HepG2 (cell line): Measurements from ENCODE around the gene IL1RAPL2. TPM values are rescaled to one million over a fixed set of nuclear protein-coding genes. Genes with fewer than 3 reads are reported as not detected.

ENCODE experiments used
- ATAC-seq: fragments of 200-7000 bp; cut with Tn5 transposase; 3 replicates; pipeline ENCODE4 v1.9.1; 2020; ENCODE audit warnings: mild to moderate bottlenecking, moderate library complexity
- BruUV-seq: library from RNA; stranded (reverse); fragments of 400-500 nt; replicated peaks from 2 replicates; lab custom pipeline; 2021; lab: Mats Ljungman, UMichigan
- CTCF ChIA-PET: fragments of 300-600 bp; formaldehyde crosslinking; extraction: SDS; loops from one replicate; lab custom pipeline; 2021; ENCODE audit warnings: low total read pairs, inconsistent platforms, low intra/inter-chr PET ratio; lab: Yijun Ruan, JAX
- POLR2A ChIA-PET: fragments of 350-600 bp; sonication (Branson Sonifier 250); formaldehyde crosslinking; loops from one replicate; lab custom pipeline; 2020; ENCODE audit warnings: antibody characterized with exemption, inconsistent platforms; lab: Yijun Ruan, JAX
- DNase-seq: peaks from one replicate; pipeline ENCODE4 v3.0.0-alpha.2; 2015; ENCODE audit warnings: low spot score
- FAIRE-seq: peaks from 3 replicates; lab custom pipeline; 2011; peaks lifted over from hg19 to GRCh38; lab: Jason Lieb, UNC
- H2AFZ ChIP-seq: one replicate; pipeline ENCODE4 v1.6.1; 2011; ENCODE audit warnings: low read length, inconsistent platforms
- H3K27ac ChIP-seq: fragments of 300-600 bp; 3 replicates; pipeline ENCODE4 v1.8.0; 2011; ENCODE audit warnings: mixed run types, mild to moderate bottlenecking, mixed read lengths, low read length, inconsistent platforms; ENCODE audit not compliant: insufficient read depth; ENCODE audit errors: extremely low read length
- H3K27me3 ChIP-seq, 2 experiments: fragments of 200-600 bp in 1 of 2; 2 replicates in 1 of 2; 3 replicates in 1 of 2; pipeline versions ENCODE4 v1.6.0 to v1.8.0; 2011; ENCODE audit warnings: low read length in 2 of 2, mild to moderate bottlenecking in 2 of 2, moderate library complexity in 2 of 2, inconsistent platforms in 1 of 2; ENCODE audit not compliant: insufficient read depth in 2 of 2, control insufficient read depth in 1 of 2
- H3K36me3 ChIP-seq, 2 experiments: fragments of 200-600 bp in 1 of 2; replicated peaks in 1 of 2; 2 replicates in 1 of 2; 3 replicates in 1 of 2; pipeline versions ENCODE4 v1.5.1 to v1.8.0; 2011; ENCODE audit warnings: low read length in 2 of 2, inconsistent platforms in 1 of 2; ENCODE audit not compliant: insufficient read depth in 2 of 2, control insufficient read depth in 1 of 2
- H3K4me1 ChIP-seq: 2 replicates; pipeline ENCODE4 v1.5.1; 2012; ENCODE audit warnings: low read length, inconsistent platforms; ENCODE audit not compliant: insufficient read depth
- H3K4me2 ChIP-seq: 2 replicates; pipeline ENCODE4 v1.6.0; 2011; ENCODE audit warnings: low read depth, low read length, inconsistent platforms
- H3K4me3 ChIP-seq, 3 experiments: fragments of 200-600 bp in 1 of 3; sonication (generic), shearing (Covaris generic) in 1 of 3; replicated peaks in 1 of 3; 2 replicates each; pipeline ENCODE4 v1.5.1; 2011 to 2016; ENCODE audit warnings: low read length in 3 of 3, inconsistent platforms in 2 of 3, low read depth in 2 of 3, mild to moderate bottlenecking in 2 of 3, control low read depth in 1 of 3, mixed read lengths in 1 of 3; ENCODE audit not compliant: insufficient read depth in 1 of 3
- H3K79me2 ChIP-seq: one replicate; pipeline ENCODE4 v1.6.1; 2011; ENCODE audit warnings: low read length, inconsistent platforms; ENCODE audit not compliant: insufficient read depth
- H3K9ac ChIP-seq: 2 replicates; pipeline ENCODE4 v1.6.0; 2011; ENCODE audit warnings: mild to moderate bottlenecking, low read depth, low read length, inconsistent platforms; ENCODE audit not compliant: insufficient read depth
- H3K9me3 ChIP-seq: 2 replicates; pipeline ENCODE4 v1.5.1; 2012; ENCODE audit warnings: mild to moderate bottlenecking, low read length
- H4K20me1 ChIP-seq: 2 replicates; pipeline ENCODE4 v1.6.0; 2011; ENCODE audit warnings: inconsistent platforms, mild to moderate bottlenecking, low read length, moderate library complexity; ENCODE audit not compliant: insufficient read depth
- HDAC6 ChIP-seq: fragments of 200-600 bp; sonication (generic); IDR thresholded peaks from 2 replicates; pipeline ENCODE4 v1.7.0; 2017; ENCODE audit warnings: mild to moderate bottlenecking, antibody characterized with exemption, low read length, low read depth
- IKZF1 ChIP-seq: fragments of 450-650 bp; IDR thresholded peaks from 2 replicates; pipeline ENCODE4 v1.7.1; 2016
- LCORL ChIP-seq, 2 experiments: fragments of 450-650 bp in 1 of 2; sonication (generic) in 1 of 2; formaldehyde crosslinking in 1 of 2; IDR thresholded peaks; 2 replicates each; pipeline versions ENCODE4 v1.5.0 to v1.6.1; 2017 to 2020; ENCODE audit warnings: antibody characterized with exemption in 1 of 2, missing genetic modification reagents in 1 of 2
- MTF1 ChIP-seq: sonication (generic); formaldehyde crosslinking; IDR thresholded peaks from 2 replicates; pipeline ENCODE4 v1.5.0; 2020; ENCODE audit warnings: missing genetic modification reagents
- NFIB ChIP-seq: sonication (generic); formaldehyde crosslinking; IDR thresholded peaks from 2 replicates; pipeline ENCODE4 v1.9.0; 2021; ENCODE audit warnings: missing genetic modification reagents, mild to moderate bottlenecking, borderline replicate concordance
- PHB2 ChIP-seq: fragments of 450-650 bp; IDR thresholded peaks from 2 replicates; pipeline ENCODE4 v1.6.1; 2018; ENCODE audit not compliant: partially characterized antibody
- THYN1 ChIP-seq: sonication (generic); formaldehyde crosslinking; IDR thresholded peaks from 2 replicates; pipeline ENCODE4 v1.8.1; 2023; ENCODE audit warnings: low read depth, mild to moderate bottlenecking, moderate library complexity, missing genetic modification reagents, borderline replicate concordance
- ZFP41 ChIP-seq: sonication (generic); formaldehyde crosslinking; IDR thresholded peaks from 2 replicates; pipeline ENCODE4 v1.4.0; 2020; ENCODE audit warnings: mild to moderate bottlenecking, missing genetic modification reagents, borderline replicate concordance
- ZNF121 ChIP-seq: sonication (generic); formaldehyde crosslinking; IDR thresholded peaks from 2 replicates; pipeline ENCODE4 v1.5.0; 2020; ENCODE audit warnings: mild to moderate bottlenecking, missing genetic modification reagents
- ZNF749 ChIP-seq: sonication (generic); formaldehyde crosslinking; IDR thresholded peaks from 2 replicates; pipeline ENCODE4 v1.8.0; 2022; ENCODE audit warnings: mild to moderate bottlenecking, missing genetic modification reagents, moderate library complexity, borderline replicate concordance
- ZSCAN21 ChIP-seq: sonication (generic); formaldehyde crosslinking; IDR thresholded peaks from 2 replicates; pipeline ENCODE4 v1.8.0; 2022; ENCODE audit warnings: mild to moderate bottlenecking, missing genetic modification reagents, moderate library complexity, borderline replicate concordance
- ZSCAN30 ChIP-seq: sonication (generic); formaldehyde crosslinking; IDR thresholded peaks from 2 replicates; pipeline ENCODE4 v1.5.0; 2020; ENCODE audit warnings: mild to moderate bottlenecking, missing genetic modification reagents
- in situ Hi-C: cut with HindIII; loops from 2 replicates; pipeline ENCODE4 v1.10.0; 2017; ENCODE audit warnings: low pct_unique_long_range_greater_than_20kb; ENCODE audit not compliant: extremely low pct_ligation_motif_present
- intact Hi-C: fragments of 100-400 bp; cut with micrococcal nuclease; formaldehyde crosslinking; loops from one replicate; pipeline ENCODE4 v1.10.0; 2022; ENCODE audit not compliant: unreplicated experiment
- polyA plus RNA-seq, 8 experiments: library from polyadenylated mRNA; depleted of rRNA in 3 of 8; stranded (reverse) in 7 of 8; unstranded in 1 of 8; fragments of >200 nt; fragmentation: Illumina TruSeq in 4 of 8; extraction: Trizol in 4 of 8; gene quantifications; 2 replicates each; pipeline versions ENCODE4 v1.2.1 to v1.2.3, GENCODE V29; 2011 to 2016; ENCODE audit warnings: low read depth in 4 of 8, missing spikeins in 1 of 8, mixed read lengths in 1 of 8; ENCODE audit not compliant: insufficient read depth in 1 of 8
- total RNA-seq, 5 experiments: library from RNA; depleted of rRNA; stranded (reverse); fragments of >200 nt; fragmentation: Illumina TruSeq; extraction: Trizol; gene quantifications; 2 replicates each; pipeline ENCODE4 v1.2.3, GENCODE V29; 2016; ENCODE audit warnings: low read depth in 1 of 5

The IL1RAPL2 gene
- total and polyA plus RNA-seq, 2 of the 13 experiments (the other 11 are each of a cell fraction or from before 2014, with no cell fraction given), result not detected

DNA sequence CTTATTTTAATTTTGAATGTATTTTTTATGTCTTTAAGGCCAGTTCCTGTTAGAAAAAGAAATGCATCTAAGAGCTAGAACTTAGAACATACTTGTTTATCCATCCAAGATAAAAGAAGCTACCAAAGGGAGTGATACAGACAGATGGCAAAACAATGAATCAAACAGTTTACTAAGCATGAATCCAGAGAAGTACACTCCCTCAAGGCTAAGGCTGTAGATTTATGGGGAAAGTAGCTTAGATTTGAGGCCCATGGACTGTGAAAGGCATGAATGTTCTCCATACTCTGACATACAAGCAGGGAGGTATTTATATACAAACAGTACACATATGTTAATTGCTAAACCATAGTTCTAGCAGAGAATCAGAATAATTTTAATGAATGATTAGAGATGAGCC is 1001.1 kb downstream of the IL1RAPL2 start:
- no peak overlapping the region for H3K9ac ChIP-seq
- CTCF ChIA-PET, result no interaction called here
- POLR2A ChIA-PET, result no interaction called here
- no peak overlapping the region for H3K27ac ChIP-seq
- FAIRE-seq (no peak), DNase-seq (no peak)
- H3K4me1 ChIP-seq, result no peaks in the 10 kb centered on the region
- in situ Hi-C loops (no loop called here), intact Hi-C loops (no loop called here)
- H2AFZ ChIP-seq, result no peak overlapping the region
- no peaks in the 10 kb centered on the region for H3K36me3 ChIP-seq
- no TSS peak for BruUV-seq
- no peak overlapping the region for H3K4me3 ChIP-seq
- TF ChIP-seq MTF1 (CRISPR knock-in tag) (no peak), ZNF749 (CRISPR knock-in tag) (no peak), ZSCAN30 (no peak), LCORL (IDR thresholded peaks at IDR 0.05) (no peak), LCORL (CRISPR knock-in tag; IDR thresholded peaks at IDR 0.05) (no peak), ZSCAN21 (CRISPR knock-in tag) (no peak), PHB2 (no peak), THYN1 (CRISPR knock-in tag) (no peak), ZNF121 (CRISPR knock-in tag) (no peak), NFIB (no peak), HDAC6 (no peak), IKZF1 (no peak), ZFP41 (CRISPR knock-in tag) (no peak)
- TF ChIP-seq, all 625 proteins: peak for 0
- no peaks in the 10 kb centered on the region for H3K79me2 ChIP-seq
- no peaks in the 10 kb centered on the region for H3K27me3 ChIP-seq
- H3K4me2 ChIP-seq, result no peak overlapping the region
- no peaks in the 10 kb centered on the region for H3K9me3 ChIP-seq
- H4K20me1 ChIP-seq, result no peaks in the 10 kb centered on the region
- no peak for ATAC-seq
